ENCODE data around the gene UPP2. TPM values are rescaled to one million over a fixed set of nuclear protein-coding genes. Genes with fewer than 3 reads are reported as not detected.

UPP2 gene
- total RNA-seq, 2 donors from 2014 or later: not detected

DNA sequence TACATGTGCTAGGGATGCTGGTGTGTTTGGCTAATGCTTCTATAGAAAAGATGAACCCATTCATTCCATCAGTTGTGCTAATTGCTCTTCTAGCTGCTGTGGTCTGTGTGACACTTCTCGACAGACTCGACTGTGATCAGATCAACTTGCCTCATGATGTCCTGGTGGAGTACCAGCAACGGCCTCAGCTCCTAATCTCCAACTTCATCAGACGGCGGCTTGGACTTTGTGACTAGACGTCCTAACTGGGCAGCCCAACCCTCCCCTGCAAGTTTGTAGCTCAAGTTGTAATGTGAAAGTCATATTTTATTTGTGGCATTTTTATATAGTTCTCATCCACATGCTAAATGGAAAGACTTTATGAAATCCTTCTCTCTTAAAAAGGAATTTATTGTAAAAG is 33.0 kb downstream of the UPP2 start:
- H3K9me3 ChIP-seq (ENCODE audit: control insufficient read depth, low read length, poor library complexity, severe bottlenecking): no peaks in the 10 kb centered on the region
- H3K27me3 Mint-ChIP-seq: peaks cover 32% of the 10 kb centered on the region
- ATAC-seq: no peak
- no peak overlapping the region for H3K4me3 Mint-ChIP-seq
- no peaks in the 10 kb centered on the region for H3K36me3 Mint-ChIP-seq (ENCODE audit: low read depth)
- H3K4me1 Mint-ChIP-seq: no peaks in the 10 kb centered on the region
- DNase-seq: no peak
- H3K27ac Mint-ChIP-seq: no peak overlapping the region

DNA sequence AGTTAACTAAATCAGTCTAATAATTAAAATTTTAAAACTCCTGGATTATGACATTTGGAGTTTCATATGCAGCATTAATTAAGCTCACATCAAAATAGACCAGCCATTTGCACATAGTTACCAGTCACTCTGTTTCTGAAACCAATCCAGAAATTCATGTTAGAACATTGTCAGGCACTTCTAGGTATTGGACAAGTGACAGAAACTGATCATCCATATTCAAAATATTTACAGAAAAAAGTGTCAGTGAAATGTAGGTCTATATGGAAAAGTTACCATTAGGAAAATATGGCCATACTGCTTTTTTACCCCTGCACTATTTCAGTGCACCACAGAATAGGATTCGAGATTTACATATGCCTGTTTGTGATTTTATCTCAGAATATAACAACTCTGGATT is 33.4 kb downstream of the UPP2 start:
- no peaks in the 10 kb centered on the region for H3K4me1 Mint-ChIP-seq
- DNase-seq (no peak), ATAC-seq (no peak)
- H3K9me3 ChIP-seq (ENCODE audit: control insufficient read depth, low read length, poor library complexity, severe bottlenecking): no peaks in the 10 kb centered on the region
- peaks cover 32% of the 10 kb centered on the region for H3K27me3 Mint-ChIP-seq
- no peak overlapping the region for H3K4me3 Mint-ChIP-seq
- no peak overlapping the region for H3K27ac Mint-ChIP-seq
- H3K36me3 Mint-ChIP-seq (ENCODE audit: low read depth): no peaks in the 10 kb centered on the region

DNA sequence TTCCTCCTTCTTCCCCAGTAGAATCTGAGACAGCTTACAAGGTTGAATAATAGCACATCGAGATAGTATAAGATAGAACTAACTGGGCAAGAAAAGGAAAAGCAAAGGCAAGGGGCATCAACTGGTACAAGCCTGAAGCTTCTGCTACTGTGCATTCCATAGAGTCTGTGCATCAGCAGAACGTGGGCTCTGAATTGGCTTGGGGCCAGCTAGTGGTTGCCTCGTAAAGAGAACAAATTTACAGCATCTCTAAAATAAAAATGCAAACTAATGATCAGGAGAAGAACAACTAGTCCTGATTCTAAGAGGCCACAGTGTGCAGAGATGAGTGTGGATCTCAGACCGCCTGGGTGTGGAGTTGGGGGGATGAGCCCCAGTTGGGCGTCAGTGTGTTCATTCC is 36.6 kb downstream of the UPP2 start:
- no peak overlapping the region for H3K4me3 Mint-ChIP-seq
- no peak overlapping the region for H3K27ac Mint-ChIP-seq
- H3K36me3 Mint-ChIP-seq (ENCODE audit: low read depth): no peaks in the 10 kb centered on the region
- DNase-seq (no peak), ATAC-seq (no peak)
- no peaks in the 10 kb centered on the region for H3K9me3 ChIP-seq (ENCODE audit: control insufficient read depth, low read length, poor library complexity, severe bottlenecking)
- H3K4me1 Mint-ChIP-seq: no peaks in the 10 kb centered on the region
- H3K27me3 Mint-ChIP-seq: peaks cover 26% of the 10 kb centered on the region

DNA sequence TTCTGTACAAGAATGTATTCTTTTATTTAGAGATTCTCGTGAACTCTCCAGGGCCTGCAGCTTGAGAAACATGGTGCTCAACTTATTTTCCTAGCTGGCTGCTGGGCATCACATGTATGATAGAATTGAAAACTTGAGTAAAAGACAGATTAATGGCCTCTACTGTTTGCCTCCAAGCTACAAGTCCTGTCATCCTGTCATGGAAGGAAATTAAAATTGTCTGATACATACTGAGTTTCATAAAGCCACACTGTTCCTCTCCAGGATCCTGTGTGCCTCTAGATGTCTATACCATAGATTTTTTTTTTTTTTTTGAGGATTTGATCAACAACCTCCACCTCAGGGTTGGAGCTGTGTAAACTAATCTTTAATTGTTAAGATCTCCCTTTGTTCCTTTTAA is 38.5 kb downstream of the UPP2 start:
- no peak overlapping the region for H3K4me3 Mint-ChIP-seq
- H3K36me3 Mint-ChIP-seq (ENCODE audit: low read depth): no peaks in the 10 kb centered on the region
- H3K9me3 ChIP-seq (ENCODE audit: control insufficient read depth, low read length, poor library complexity, severe bottlenecking): no peaks in the 10 kb centered on the region
- ATAC-seq (no peak), DNase-seq (no peak)
- H3K27me3 Mint-ChIP-seq: peaks cover 26% of the 10 kb centered on the region
- no peaks in the 10 kb centered on the region for H3K4me1 Mint-ChIP-seq
- H3K27ac Mint-ChIP-seq: no peak overlapping the region

DNA sequence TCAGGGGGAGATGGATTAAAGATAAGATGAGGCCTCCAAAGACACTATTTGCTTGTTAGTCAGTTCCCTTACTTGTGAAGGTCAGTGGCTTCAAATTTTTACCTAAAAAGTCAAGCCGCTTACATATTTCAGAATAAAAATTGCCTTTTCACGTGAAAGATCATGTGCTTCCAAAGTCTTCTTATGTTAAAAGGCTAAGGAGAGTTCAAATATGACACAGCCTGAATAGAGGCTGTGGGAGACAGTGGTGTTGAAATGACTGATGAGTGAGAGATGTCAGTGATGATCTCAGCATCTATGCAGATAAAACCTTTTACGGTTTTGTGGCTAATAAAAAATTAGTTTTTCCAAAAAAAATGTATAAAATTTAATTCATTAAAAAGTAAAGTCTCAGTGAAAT is 40.5 kb downstream of the UPP2 start:
- H3K36me3 Mint-ChIP-seq (ENCODE audit: low read depth): no peaks in the 10 kb centered on the region
- H3K9me3 ChIP-seq (ENCODE audit: control insufficient read depth, low read length, poor library complexity, severe bottlenecking): no peaks in the 10 kb centered on the region
- DNase-seq (no peak), ATAC-seq (no peak)
- H3K4me3 Mint-ChIP-seq: no peak overlapping the region
- H3K27me3 Mint-ChIP-seq: peaks cover 20% of the 10 kb centered on the region
- no peak overlapping the region for H3K27ac Mint-ChIP-seq
- H3K4me1 Mint-ChIP-seq: no peaks in the 10 kb centered on the region

DNA sequence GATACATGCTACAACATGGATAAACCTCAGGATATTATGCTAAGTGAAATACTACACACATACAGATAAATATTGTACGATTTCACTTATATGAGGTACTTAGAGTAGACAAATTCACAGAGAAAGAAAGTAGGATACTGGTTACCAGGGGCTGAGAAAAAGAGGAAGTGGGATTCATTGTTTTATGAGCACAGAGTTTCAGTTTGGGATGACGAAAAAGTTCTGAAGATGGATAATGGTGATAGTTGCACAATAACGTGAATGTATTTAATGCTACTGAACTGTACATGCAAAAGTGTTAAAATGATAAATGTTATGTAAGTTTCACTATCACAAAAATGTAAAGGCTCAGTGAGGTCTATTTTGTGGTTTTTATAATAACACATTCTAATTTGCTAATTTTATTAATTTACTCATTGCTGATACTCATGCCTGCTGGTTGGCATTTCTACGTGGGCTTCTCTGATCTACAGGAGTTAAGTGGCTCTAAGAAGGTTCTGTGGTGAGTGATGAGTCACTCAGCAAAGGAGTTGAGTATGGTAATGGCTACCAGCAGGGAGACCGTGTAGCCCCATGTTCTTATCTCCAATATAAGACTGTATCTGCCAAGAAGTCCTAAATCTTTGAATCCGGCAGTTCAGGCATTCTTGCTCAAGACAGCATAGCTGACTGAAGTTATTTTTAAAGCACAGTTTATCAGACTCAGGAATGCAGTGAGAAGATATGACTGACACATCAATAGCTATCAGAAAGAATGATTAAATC is 41.1 kb downstream of the UPP2 start:
- H3K9me3 ChIP-seq (ENCODE audit: control insufficient read depth, low read length, poor library complexity, severe bottlenecking): no peaks in the 10 kb centered on the region
- Mint-ChIP-seq H3K27me3 (peaks cover 14% of the 10 kb centered on the region), H3K4me3 (no peak overlapping the region), H3K36me3 (ENCODE audit: low read depth) (no peaks in the 10 kb centered on the region), H3K27ac (no peak overlapping the region), H3K4me1 (no peaks in the 10 kb centered on the region)
- DNase-seq (no peak), ATAC-seq (no peak)

DNA sequence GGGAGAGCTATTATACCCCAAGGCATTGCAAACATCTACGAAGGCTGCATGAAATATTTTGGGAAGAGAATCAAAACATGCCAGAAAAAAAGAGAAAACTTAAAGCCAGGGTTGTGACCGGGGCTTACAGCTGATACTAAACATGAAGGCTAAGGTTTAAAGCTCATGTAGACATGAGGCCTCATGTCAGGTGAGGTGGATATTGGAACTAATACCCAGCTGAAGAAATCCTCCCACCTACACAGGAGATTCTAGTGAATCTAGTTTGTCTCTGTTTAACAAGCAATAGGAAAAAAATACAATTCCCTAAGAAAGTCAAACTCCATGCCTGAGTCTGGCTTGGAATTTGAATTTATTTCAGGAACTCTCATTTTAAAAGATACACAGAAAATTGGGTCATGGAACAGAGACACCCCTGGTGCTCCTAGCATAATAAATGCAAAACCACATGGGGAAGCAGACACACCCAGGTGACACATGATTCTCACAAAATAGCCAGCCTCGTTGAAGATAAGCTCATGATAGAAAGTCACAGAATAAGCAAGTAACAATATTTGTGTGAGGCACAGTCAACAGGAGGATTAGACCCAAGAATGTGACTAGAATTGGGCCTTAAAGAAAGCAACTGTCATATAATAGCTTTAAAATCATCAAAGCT is 42.2 kb downstream of the UPP2 start:
- H3K9me3 ChIP-seq (ENCODE audit: control insufficient read depth, low read length, poor library complexity, severe bottlenecking): no peaks in the 10 kb centered on the region
- H3K27me3 Mint-ChIP-seq: peaks cover 7% of the 10 kb centered on the region
- no peak overlapping the region for H3K4me3 Mint-ChIP-seq
- no peak for DNase-seq
- no peak overlapping the region for H3K27ac Mint-ChIP-seq
- no peaks in the 10 kb centered on the region for H3K4me1 Mint-ChIP-seq
- no peak for ATAC-seq
- H3K36me3 Mint-ChIP-seq (ENCODE audit: low read depth): no peaks in the 10 kb centered on the region

DNA sequence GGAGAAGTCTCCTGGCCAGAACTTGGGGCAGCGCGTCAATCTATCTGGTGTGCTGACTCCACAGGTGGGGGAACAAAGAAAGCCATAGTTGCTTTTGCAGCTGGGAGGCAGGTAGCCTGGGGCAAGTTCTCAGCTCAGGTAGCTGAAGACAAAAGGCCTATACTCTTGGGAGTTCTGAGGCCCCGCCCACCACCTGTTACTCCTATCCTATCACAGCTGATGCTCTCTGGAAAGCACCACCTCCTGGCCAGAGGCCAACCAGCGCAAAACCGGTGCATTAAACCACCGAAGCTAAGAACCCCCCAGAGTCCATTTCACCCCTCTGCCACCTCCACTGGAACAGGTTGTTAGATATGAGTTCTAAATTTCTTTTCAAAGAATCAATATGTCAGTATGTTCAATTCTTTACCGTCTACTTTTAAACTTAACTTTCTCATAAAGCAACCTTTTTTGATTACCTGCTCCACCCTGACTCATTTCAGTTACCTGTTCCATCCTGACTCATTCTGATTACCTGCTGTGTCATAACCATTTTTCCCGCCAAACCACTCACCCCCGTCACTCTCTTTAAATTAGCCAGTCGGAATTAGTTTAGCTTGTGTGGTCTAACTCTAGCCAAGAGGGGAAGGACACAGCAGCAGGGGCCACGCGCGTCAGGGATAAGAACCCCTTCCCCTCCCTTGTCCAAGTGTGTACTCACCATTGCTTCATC is 43.4 kb downstream of the UPP2 start:
- ATAC-seq: no peak
- Mint-ChIP-seq H3K4me1 (no peaks in the 10 kb centered on the region), H3K4me3 (no peak overlapping the region), H3K27ac (no peak overlapping the region), H3K36me3 (ENCODE audit: low read depth) (no peaks in the 10 kb centered on the region), H3K27me3 (peaks cover 7% of the 10 kb centered on the region)
- DNase-seq: no peak
- H3K9me3 ChIP-seq (ENCODE audit: control insufficient read depth, low read length, poor library complexity, severe bottlenecking): no peaks in the 10 kb centered on the region

DNA sequence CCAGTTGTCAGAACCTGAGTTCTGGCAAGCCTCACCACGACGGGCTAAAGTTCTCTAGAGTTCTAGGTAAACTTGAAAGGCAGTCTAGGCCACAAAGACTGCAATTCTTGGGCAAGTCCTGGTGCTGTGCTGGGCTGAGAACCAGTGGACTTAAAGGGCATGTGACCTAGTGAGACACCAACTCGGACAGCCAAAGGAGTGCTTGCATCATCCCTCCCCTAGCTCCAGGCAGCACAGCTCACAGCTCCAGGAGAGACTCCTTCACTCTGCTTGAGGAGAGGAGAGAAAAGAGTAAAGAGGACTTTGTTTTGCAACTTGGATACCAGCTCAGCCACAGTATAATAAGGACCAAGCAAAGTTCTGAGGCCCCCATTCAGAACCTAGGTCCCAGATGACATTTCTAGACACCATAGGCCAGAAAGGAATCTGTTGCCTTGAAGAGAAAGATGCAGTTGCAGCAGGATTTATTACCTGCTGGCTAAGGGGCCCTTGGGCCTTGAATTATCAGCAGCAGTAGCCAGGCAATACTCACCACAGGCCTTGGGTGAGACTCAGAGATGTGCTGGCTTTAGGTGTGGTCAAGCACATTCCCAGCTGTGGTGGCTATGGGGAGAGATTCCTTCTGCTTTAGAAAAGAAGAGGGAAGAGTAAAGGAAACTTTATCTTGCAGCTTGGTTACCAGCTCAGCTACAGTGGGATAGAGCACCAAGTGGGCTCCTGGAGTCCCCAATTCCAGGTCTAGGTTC is 51.8 kb downstream of the UPP2 start:
- no peak overlapping the region for H3K27ac Mint-ChIP-seq
- H3K4me3 Mint-ChIP-seq: no peak overlapping the region
- no peak for DNase-seq
- no peaks in the 10 kb centered on the region for H3K9me3 ChIP-seq (ENCODE audit: control insufficient read depth, low read length, poor library complexity, severe bottlenecking)
- ATAC-seq: no peak
- H3K36me3 Mint-ChIP-seq (ENCODE audit: low read depth): no peaks in the 10 kb centered on the region
- H3K4me1 Mint-ChIP-seq: no peaks in the 10 kb centered on the region
- H3K27me3 Mint-ChIP-seq: peaks cover 16% of the 10 kb centered on the region

DNA sequence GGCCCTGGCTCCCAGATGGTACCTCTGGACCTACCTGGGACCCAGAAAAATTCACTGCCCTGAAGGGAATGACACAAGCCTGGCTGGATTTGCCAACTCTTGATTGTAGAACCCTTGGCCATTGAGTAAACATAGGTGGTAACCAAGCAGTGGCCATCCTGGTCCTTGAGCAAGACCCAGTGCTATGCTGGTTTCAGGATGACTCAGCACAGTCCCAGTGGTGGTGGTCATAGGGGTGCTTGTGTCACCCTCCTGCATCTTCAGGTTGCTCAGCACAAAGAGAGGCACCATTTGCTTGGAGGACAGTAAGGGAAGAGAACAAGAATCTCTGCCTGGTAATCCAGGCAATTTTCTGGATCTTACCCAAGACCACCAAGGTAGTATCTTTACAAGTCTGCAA is 52.9 kb downstream of the UPP2 start:
- H3K27me3 Mint-ChIP-seq: peaks cover 20% of the 10 kb centered on the region
- H3K27ac Mint-ChIP-seq: no peak overlapping the region
- H3K36me3 Mint-ChIP-seq (ENCODE audit: low read depth): no peaks in the 10 kb centered on the region
- DNase-seq: no peak
- H3K4me1 Mint-ChIP-seq: no peaks in the 10 kb centered on the region
- H3K4me3 Mint-ChIP-seq: no peak overlapping the region
- ATAC-seq: no peak
- no peaks in the 10 kb centered on the region for H3K9me3 ChIP-seq (ENCODE audit: control insufficient read depth, low read length, poor library complexity, severe bottlenecking)

DNA sequence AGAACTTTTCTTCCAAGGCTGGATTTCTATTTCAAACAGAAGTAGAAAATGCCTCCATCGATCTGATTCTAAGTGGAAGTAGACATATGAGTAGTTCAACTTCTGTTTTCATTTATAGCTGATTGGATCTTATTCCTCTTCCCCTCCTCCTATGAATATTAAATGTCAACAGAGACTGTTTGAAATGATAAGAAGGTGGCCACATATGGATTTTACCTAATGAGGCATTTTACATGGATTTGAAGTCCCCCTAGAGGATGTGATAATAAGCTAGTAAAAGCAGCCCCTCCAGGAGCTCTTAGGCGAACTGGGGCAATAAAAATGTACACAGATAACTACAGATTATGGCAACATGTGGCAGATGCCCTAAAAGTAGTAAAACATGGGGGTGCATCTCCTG is 71.0 kb downstream of the UPP2 start:
- peaks cover 4% of the 10 kb centered on the region for H3K36me3 Mint-ChIP-seq (ENCODE audit: low read depth)
- H3K27me3 Mint-ChIP-seq: peaks cover 30% of the 10 kb centered on the region
- H3K27ac Mint-ChIP-seq: no peak overlapping the region
- no peaks in the 10 kb centered on the region for H3K4me1 Mint-ChIP-seq
- H3K9me3 ChIP-seq (ENCODE audit: control insufficient read depth, low read length, poor library complexity, severe bottlenecking): no peaks in the 10 kb centered on the region
- H3K4me3 Mint-ChIP-seq: no peak overlapping the region
- no peak for DNase-seq
- no peak for ATAC-seq

DNA sequence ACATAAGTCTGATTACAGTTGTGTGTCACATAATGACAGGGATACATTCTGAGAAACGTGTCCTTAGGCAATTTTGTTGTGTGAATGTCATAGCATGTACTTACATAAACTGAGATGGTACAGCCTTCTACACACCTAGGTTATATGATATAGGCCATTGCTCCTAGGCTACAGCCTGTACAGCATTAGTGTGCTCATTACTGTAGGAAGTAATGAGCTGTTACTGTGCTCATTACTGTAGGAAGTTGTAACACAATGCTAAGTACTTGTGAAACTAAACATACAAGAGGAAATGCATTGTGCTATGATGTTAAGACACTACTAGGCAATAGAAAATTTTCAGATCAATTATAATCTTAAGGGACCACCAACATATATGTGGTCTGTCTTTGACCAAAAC is 72.8 kb downstream of the UPP2 start:
- Mint-ChIP-seq H3K4me1 (no peaks in the 10 kb centered on the region), H3K27me3 (peaks cover 41% of the 10 kb centered on the region), H3K36me3 (ENCODE audit: low read depth) (peaks cover 4% of the 10 kb centered on the region), H3K27ac (no peak overlapping the region), H3K4me3 (no peak overlapping the region)
- DNase-seq (no peak), ATAC-seq (no peak)
- H3K9me3 ChIP-seq (ENCODE audit: control insufficient read depth, low read length, poor library complexity, severe bottlenecking): no peaks in the 10 kb centered on the region

DNA sequence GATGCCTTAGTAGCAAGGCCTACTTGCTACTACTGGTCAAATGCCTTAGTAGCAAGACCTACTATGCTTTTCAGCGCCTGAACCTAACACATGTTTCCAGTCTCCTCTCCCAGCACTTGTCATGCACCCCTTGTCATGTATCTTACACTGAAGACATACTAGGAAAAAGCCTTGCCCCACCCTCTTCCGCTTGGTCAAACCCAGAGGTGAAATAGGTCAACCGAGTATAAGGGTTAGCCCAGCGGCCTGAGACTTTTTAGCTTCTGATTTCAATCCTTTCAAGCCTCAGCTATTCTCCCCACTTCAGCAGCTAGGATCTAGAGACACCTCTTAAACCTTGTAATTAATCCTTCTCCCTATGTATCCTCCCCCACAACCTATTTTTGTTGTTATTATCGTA is 73.3 kb downstream of the UPP2 start:
- H3K36me3 Mint-ChIP-seq (ENCODE audit: low read depth): peaks cover 4% of the 10 kb centered on the region
- no peak for ATAC-seq
- no peak for DNase-seq
- no peaks in the 10 kb centered on the region for H3K9me3 ChIP-seq (ENCODE audit: control insufficient read depth, low read length, poor library complexity, severe bottlenecking)
- peaks cover 43% of the 10 kb centered on the region for H3K27me3 Mint-ChIP-seq
- peaks cover 2% of the 10 kb centered on the region for H3K4me1 Mint-ChIP-seq
- H3K27ac Mint-ChIP-seq: no peak overlapping the region
- no peak overlapping the region for H3K4me3 Mint-ChIP-seq

All from T-helper 17 cell (primary cell).